AG10803 (cell line): ENCODE measurements around the gene DIAPH1.

Experiments
- DNase-seq: peaks from one replicate; pipeline ENCODE4 v3.0.0; 2010; ENCODE audit warnings: low read depth
- H3K4me3 ChIP-seq: 2 replicates; pipeline ENCODE4 v1.5.1; 2011; ENCODE audit warnings: mild to moderate bottlenecking, low read length, control low read depth
- CTCF ChIP-seq: conservative IDR thresholded peaks from 2 replicates; pipeline ENCODE4 v1.5.1; 2011; ENCODE audit warnings: mild to moderate bottlenecking, low read length, control low read depth, inconsistent platforms

DIAPH1 gene

GRCh38 chr5:141574122-141574510 is 44.7 kb downstream of the DIAPH1 start:
- no peak overlapping the region for H3K4me3 ChIP-seq
- no peak for DNase-seq
- no peak for TF ChIP-seq CTCF

GRCh38 chr5:141573489-141574121 is 45.2 kb downstream of the DIAPH1 start:
- no peak for TF ChIP-seq CTCF
- no peak for DNase-seq
- no peak overlapping the region for H3K4me3 ChIP-seq

GRCh38 chr5:141570655-141571054 is 48.1 kb downstream of the DIAPH1 start:
- H3K4me3 ChIP-seq: no peak overlapping the region
- TF ChIP-seq CTCF: no peak
- DNase-seq: no peak

- peak; percentile 87 for TF ChIP-seq CTCF
- no peak for DNase-seq
Observed at GRCh38 chr5:141567513-141568117, 51.2 kb downstream of the DIAPH1 start.

GRCh38 chr5:141565826-141566570 is 52.8 kb downstream of the DIAPH1 start:
- H3K4me3 ChIP-seq: no peak overlapping the region
- DNase-seq: no peak
- no peak for TF ChIP-seq CTCF

More at GRCh38 chr5:141567513-141568117, 51.2 kb downstream of the DIAPH1 start:
- no peak overlapping the region for H3K4me3 ChIP-seq

- no peak overlapping the region for H3K4me3 ChIP-seq
- peak; percentile 91 for TF ChIP-seq CTCF
- DNase-seq: peak; percentile 97
Observed at GRCh38 chr5:141564216-141564692, 54.5 kb downstream of the DIAPH1 start.
